ENCODE data around the gene REN. TPM values are rescaled to one million over a fixed set of nuclear protein-coding genes. Genes with fewer than 3 reads are reported as not detected.

REN gene
- total RNA-seq, 1 donor: not detected

- TF ChIP-seq, protein P1, sequence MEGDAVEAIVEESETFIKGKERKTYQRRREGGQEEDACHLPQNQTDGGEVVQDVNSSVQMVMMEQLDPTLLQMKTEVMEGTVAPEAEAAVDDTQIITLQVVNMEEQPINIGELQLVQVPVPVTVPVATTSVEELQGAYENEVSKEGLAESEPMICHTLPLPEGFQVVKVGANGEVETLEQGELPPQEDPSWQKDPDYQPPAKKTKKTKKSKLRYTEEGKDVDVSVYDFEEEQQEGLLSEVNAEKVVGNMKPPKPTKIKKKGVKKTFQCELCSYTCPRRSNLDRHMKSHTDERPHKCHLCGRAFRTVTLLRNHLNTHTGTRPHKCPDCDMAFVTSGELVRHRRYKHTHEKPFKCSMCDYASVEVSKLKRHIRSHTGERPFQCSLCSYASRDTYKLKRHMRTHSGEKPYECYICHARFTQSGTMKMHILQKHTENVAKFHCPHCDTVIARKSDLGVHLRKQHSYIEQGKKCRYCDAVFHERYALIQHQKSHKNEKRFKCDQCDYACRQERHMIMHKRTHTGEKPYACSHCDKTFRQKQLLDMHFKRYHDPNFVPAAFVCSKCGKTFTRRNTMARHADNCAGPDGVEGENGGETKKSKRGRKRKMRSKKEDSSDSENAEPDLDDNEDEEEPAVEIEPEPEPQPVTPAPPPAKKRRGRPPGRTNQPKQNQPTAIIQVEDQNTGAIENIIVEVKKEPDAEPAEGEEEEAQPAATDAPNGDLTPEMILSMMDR (IDR thresholded peaks at IDR 0.05; ENCODE audit: extremely low read depth, low read depth, low read length): no peak
- H3K4me3 ChIP-seq (ENCODE audit: insufficient read depth, low read length): no peak overlapping the region
Measured at GRCh38 chr1:204139952-204140351, 26.2 kb downstream of the REN start.

DNA sequence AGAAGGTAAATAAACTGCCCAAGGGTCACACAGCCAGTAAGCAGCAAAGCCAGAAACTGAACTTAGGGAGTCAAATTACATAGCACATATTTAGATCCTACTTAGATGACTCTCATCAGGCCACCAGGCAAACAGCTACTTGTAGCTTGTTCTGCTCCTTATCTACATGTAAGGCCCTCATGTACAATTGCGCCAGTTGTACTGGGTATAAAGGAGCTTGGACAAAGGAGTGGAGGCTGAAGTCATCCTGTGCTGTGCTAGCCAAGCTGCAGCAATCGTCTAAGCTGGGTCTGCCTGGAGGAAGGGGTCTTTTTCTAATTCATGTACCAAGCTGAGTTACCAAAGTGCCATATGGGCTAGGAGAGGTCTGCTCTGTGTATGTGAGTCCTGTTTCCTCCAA lies 27.0 kb downstream of the REN start:
- Histone ChIP-seq H3K4me2 (ENCODE audit: insufficient read depth, low read length) (no peak overlapping the region), H3K36me3 (ENCODE audit: insufficient read depth, low read length) (no peaks in the 10 kb centered on the region), H3K27ac (ENCODE audit: low read depth, low read length) (no peak overlapping the region), H3K79me2 (ENCODE audit: insufficient read depth, low read length) (no peaks in the 10 kb centered on the region), H3K27me3 (ENCODE audit: insufficient read depth, low read length) (peaks cover 19% of the 10 kb centered on the region), H3K4me3 (ENCODE audit: insufficient read depth, low read length) (no peak overlapping the region), H3K4me1 (ENCODE audit: insufficient read depth, low read length) (no peaks in the 10 kb centered on the region), H4K20me1 (ENCODE audit: insufficient read depth, low read length) (no peaks in the 10 kb centered on the region), H3K9me3 (ENCODE audit: low read depth, low read length) (no peaks in the 10 kb centered on the region), H2AFZ (ENCODE audit: low read length) (no peak overlapping the region)
- TF ChIP-seq, protein P1 (IDR thresholded peaks at IDR 0.05; ENCODE audit: extremely low read depth, low read depth, low read length): no peak
- DNase-seq (ENCODE audit: insufficient read length, low spot score, missing footprints): peak; percentile 36

More at GRCh38 chr1:204139952-204140351, 26.2 kb downstream of the REN start:
- no peaks in the 10 kb centered on the region for H3K9me3 ChIP-seq (ENCODE audit: low read depth, low read length)
- DNase-seq (ENCODE audit: insufficient read length, low spot score, missing footprints): peak; percentile 14
- H3K4me2 ChIP-seq (ENCODE audit: insufficient read depth, low read length): no peak overlapping the region
- H3K79me2 ChIP-seq (ENCODE audit: insufficient read depth, low read length): no peaks in the 10 kb centered on the region
- no peak overlapping the region for H2AFZ ChIP-seq (ENCODE audit: low read length)
- no peaks in the 10 kb centered on the region for H3K36me3 ChIP-seq (ENCODE audit: insufficient read depth, low read length)
- H3K4me1 ChIP-seq (ENCODE audit: insufficient read depth, low read length): no peaks in the 10 kb centered on the region
- no peak overlapping the region for H3K27ac ChIP-seq (ENCODE audit: low read depth, low read length)
- no peaks in the 10 kb centered on the region for H4K20me1 ChIP-seq (ENCODE audit: insufficient read depth, low read length)
- peaks cover 23% of the 10 kb centered on the region for H3K27me3 ChIP-seq (ENCODE audit: insufficient read depth, low read length)

DNA sequence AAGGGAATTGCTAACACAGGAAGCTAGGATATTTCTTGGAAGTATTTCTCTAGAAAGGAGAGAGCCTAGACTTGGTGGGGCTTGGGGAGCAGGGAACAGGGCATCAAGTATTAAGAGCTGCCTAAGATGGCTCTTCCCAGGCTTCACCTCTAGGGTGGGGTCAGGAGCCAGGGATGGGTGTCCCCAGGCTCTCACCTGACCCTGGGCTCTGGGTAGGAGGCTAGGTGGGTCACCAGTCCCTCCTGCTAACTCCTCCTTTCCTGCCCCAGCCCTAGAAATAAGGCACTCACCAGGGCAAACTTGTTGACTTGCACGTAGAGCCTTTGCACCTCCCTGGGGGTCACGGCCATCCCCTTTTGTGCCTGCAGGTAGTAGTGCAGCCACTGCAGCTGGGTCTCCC lies 29.3 kb downstream of the REN start:
- Histone ChIP-seq H4K20me1 (ENCODE audit: insufficient read depth, low read length) (no peaks in the 10 kb centered on the region), H3K4me3 (ENCODE audit: insufficient read depth, low read length) (no peak overlapping the region), H2AFZ (ENCODE audit: low read length) (no peak overlapping the region), H3K9me3 (ENCODE audit: low read depth, low read length) (no peaks in the 10 kb centered on the region), H3K27me3 (ENCODE audit: insufficient read depth, low read length) (peaks cover 13% of the 10 kb centered on the region), H3K4me2 (ENCODE audit: insufficient read depth, low read length) (no peak overlapping the region), H3K79me2 (ENCODE audit: insufficient read depth, low read length) (no peaks in the 10 kb centered on the region), H3K36me3 (ENCODE audit: insufficient read depth, low read length) (no peaks in the 10 kb centered on the region), H3K27ac (ENCODE audit: low read depth, low read length) (no peak overlapping the region), H3K4me1 (ENCODE audit: insufficient read depth, low read length) (no peaks in the 10 kb centered on the region)
- TF ChIP-seq, protein P1 (IDR thresholded peaks at IDR 0.05; ENCODE audit: extremely low read depth, low read depth, low read length): no peak
- DNase-seq (ENCODE audit: insufficient read length, low spot score, missing footprints): no peak

DNA sequence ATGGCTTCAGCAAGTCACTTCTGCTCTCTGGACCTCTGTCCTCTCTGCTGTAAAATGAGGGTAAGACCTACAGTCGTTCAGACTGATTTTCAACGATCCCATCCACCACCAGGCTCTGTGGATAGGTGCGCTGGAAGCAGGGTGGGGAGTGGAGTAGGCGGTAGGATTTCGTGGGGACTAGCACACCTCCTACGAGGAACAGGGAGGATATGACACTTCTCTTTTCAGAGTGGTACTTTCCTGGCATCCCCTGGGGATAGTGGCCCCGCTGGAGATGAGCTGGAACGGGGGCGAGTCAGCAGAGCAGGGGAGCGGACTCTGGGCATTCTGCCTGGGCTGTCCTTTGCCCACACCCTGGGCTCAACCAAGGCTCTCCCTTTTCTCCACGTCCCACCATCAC lies 32.0 kb downstream of the REN start:
- TF ChIP-seq, protein P1 (IDR thresholded peaks at IDR 0.05; ENCODE audit: extremely low read depth, low read depth, low read length): no peak
- Histone ChIP-seq H3K79me2 (ENCODE audit: insufficient read depth, low read length) (no peaks in the 10 kb centered on the region), H3K4me2 (ENCODE audit: insufficient read depth, low read length) (no peak overlapping the region), H3K27ac (ENCODE audit: low read depth, low read length) (no peak overlapping the region), H3K4me3 (ENCODE audit: insufficient read depth, low read length) (no peak overlapping the region), H3K4me1 (ENCODE audit: insufficient read depth, low read length) (peaks cover 15% of the 10 kb centered on the region), H4K20me1 (ENCODE audit: insufficient read depth, low read length) (no peaks in the 10 kb centered on the region), H3K9me3 (ENCODE audit: low read depth, low read length) (no peaks in the 10 kb centered on the region), H2AFZ (ENCODE audit: low read length) (no peak overlapping the region), H3K36me3 (ENCODE audit: insufficient read depth, low read length) (no peaks in the 10 kb centered on the region), H3K27me3 (ENCODE audit: insufficient read depth, low read length) (peaks cover 3% of the 10 kb centered on the region)
- peak; percentile 37 for DNase-seq (ENCODE audit: insufficient read length, low spot score, missing footprints)

All from osteoblast (primary cell).